HG03354 (cell line): ENCODE measurements around the gene MX1.

Experiments used
- ATAC-seq: cut with Tn5 transposase; IDR thresholded peaks from one replicate; pipeline ENCODE4 v1.9.1; 2021; ENCODE audit warnings: mild to moderate bottlenecking; ENCODE audit not compliant: unreplicated experiment, poor library complexity, severe bottlenecking

The MX1 gene

DNA sequence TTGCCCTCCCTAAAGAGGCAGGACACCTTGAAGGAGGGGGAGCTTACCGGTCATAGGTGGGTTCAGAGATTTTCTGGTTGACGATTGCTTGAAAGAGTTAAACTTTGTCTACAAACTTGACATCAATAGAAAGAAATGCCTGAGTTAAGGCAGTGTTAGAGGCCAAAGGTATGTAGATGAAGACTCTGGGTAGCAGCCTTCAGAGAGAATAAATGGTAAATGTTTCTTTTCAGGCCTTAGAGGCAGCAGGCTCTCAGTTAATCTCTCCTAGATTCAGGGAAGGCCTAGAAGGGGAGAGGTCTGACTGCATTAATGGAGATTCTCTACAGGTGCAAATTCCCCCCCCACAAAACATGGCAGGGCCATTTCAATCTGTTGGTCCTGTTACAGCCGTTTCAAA, 27.7 kb downstream of the MX1 start:
- no peak for ATAC-seq

DNA sequence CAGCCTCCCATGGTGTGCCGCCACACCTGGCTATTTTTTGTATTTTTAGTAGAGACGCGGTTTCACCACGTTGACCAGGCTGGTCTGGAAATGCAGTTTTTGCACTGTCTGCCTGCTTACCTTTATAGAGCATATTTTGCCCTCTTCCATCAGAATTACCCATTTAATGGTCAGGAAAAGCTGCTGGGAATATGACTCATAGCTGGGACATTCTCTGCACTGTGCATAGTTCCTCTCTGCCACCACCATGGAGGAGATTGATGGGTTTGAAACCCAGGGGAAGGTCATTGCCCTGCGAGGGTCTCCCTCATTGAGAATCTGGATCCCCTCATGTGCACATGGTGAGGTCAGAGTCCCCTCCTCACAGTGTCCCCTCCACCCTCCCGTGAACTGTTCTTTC, 32.1 kb downstream of the MX1 start:
- no peak for ATAC-seq

DNA sequence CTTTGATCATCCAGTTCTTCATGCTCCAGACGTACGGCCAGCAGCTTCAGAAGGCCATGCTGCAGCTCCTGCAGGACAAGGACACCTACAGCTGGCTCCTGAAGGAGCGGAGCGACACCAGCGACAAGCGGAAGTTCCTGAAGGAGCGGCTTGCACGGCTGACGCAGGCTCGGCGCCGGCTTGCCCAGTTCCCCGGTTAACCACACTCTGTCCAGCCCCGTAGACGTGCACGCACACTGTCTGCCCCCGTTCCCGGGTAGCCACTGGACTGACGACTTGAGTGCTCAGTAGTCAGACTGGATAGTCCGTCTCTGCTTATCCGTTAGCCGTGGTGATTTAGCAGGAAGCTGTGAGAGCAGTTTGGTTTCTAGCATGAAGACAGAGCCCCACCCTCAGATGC, 32.5 kb downstream of the MX1 start:
- no peak for ATAC-seq

DNA sequence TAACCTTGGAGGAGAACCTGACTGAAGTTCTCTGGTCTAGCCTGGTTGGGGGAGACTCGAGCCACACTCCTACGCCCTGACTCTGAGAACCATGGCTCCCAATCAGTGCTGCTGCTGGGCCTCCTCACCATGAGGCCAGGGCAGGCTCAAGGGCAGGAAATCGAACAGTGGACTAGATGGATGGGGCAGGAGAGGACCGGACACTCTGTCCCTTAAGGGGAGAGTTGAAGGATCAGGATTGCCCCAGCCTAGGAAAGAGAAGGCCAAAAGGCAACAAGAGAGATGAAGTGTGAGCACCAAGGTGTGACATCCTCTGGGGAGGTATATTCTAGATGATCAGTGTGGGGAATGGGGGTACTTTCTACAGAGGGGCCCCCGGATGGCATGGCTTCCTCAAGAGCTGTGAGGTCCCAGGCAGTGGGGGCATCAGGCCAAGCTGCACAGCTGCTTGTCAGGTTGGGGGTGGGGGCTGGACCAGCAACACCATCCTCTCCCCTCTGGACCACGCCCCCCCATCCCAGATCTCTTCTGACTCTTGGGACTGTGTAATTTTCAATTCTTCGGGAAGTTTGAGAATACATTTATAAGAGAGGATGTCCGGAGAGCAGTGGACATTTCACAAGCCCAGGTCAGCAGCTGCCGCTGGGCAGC, 34.0 kb downstream of the MX1 start:
- peak; percentile 23 for ATAC-seq

DNA sequence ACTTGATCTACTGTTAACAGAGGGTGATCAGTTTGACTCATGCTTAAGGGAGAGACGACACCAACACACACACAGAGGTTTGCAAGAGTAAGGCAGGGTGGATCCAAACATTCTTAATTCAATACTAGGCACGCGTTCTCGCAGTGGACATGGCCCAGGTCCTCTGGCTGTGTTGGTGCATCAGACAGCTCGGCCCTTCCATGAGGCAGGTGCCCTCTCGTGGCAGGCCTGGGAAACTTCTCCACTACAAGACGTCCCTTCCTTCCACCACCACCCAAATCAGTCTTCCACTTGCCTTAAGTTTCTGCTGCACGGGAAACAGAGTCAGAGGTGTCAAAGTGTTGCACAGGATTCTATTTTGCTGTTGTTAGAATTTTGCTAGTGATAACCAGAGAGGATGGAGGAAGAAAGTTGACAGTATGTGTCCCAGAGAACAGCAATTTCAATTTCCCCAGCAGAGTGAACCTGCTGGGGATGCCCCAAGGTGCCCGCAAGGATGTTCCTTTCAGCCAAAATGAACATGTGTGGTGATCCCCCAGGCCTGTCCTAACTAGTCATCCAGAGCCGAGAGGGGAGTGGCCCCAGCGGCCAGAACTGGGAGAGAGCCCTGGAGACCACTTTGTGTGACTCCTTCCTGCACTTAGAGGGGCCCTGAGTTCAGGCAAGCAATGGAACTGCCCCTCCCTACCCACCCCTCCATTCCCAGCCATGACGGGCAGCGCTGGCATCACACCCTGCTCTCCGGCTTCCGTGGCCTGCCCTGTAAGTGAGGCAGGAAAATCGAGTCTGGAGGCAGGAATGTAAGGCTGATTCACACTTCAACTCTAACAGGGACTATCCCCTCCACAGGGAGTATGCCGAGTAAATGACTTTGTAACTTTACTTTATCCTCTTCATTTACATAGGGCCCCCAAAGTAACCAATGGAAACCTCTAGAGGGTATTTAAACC, 34.8 kb downstream of the MX1 start:
- peak; percentile 67 for ATAC-seq

DNA sequence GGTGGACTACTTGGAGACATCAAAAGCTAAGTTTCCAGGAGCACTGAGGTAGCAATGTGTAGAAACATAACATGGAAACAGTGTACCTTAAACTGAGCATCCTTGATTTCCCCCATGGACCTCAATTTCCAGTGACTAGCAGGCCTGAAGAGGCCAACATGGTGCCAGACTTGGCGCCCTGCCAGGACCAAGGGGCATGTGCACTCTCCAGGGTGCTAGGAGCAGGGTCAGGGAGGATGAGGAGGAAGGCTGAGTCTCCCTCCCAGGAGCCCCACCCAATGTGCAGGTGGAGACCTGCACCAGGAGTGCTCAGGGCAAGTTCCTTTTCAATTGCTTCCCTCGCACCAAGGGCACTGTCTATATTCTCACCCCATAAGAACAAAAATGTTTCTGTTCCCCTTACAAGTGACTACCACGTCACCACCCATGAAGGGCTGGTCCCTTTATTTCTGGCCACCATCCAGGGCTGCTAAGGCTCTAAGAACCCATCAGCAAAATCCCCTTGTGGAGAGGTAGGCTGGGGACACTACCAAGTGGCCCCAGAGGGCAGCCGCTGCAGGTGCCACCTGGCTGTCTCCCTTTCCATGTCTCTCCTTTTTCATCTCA, 39.2 kb downstream of the MX1 start:
- no peak for ATAC-seq

DNA sequence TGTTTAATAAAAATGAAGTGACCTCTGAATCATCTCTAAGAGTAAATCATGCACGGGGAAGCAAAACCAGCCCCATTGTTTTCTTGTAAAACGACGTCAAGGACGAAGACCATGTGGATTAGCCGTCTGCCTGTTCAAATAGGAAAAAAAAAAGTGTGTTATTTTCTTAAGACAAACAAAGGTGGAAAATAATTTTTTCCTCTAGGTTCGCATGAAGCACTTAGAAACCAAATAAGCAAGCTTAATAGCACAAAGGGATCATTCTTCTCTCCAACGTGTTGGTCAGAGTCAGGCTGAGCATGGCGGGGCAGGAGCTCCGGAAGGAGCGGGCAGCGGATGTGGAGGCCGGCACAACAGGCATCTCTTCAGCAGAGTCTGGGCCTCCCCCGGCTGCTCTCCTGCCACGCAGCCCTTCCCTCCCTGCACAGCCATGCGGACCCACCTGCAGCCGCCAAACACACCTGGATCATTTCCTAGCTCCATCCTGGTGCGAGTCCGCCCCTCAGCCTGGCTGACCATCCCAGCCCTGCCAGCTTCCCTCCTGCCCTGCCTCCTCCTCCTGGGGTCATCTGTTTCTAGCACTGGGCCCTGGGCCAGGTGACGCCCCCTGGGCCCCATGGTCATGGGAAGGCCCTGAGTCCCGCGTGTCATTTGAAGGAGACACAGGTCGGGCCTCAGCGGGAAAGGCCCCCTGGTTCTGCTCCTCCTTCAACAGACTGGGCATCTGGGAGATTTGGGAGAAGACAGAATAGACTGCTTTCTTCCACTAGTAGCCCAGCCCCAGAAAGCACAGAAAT, 40.2 kb downstream of the MX1 start:
- ATAC-seq, result no peak

DNA sequence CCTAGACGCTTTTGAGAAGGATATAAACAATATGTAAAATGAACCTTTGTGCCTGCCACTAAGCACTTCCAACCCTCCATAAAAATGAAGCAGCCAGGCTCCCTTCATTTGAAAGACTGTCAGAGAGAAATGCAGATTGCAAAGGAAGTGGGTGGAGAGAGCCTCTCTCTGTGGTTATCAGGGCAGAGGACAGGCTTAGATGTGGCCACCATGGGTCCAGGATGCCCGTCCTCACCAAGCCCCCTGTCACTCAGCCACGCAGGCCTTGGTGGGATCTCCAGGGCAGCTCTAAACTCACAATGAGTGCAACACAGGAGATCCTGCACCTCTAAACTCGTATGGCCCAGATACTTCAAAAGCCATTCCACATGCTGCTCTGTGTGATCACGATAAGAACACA, 44.0 kb downstream of the MX1 start:
- ATAC-seq, result no peak

DNA sequence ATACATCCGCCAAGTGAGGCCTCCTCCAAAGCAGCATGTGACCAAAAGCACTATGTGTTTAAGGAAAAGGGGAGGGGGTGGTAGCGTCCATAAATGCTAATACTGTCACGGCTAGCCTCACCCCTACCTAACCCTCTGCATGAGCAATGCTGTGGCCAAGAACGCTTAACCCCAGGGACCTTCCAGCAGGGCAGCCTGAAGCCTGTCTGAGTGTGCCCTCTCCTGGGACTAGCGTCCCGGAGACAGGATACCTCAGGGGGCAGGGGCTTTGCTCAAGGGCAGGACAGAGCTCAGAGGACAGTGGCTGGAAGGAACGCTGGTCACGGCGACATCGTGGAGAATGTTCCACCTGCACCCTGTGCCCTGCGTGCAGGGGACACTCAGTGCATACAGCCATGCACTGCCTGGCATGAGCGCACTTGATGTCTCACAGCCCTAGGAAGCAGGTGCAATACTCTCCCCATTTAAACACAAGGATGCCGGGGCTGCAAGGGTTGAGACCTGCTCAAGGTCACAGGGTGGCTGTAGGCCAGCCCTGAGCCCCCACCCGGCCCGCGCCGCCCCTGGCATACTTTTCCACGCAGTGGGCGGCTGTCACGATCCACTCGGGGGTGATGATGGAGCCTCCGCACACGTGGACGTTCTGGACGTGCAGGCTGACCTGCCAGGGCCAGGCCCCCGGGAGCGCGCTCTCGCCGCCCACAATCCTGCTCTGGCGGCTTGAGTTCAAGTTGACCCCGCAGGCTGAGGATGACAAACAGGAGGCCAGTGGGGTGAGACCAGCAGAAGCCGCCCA, 46.9 kb downstream of the MX1 start:
- no peak for ATAC-seq

DNA sequence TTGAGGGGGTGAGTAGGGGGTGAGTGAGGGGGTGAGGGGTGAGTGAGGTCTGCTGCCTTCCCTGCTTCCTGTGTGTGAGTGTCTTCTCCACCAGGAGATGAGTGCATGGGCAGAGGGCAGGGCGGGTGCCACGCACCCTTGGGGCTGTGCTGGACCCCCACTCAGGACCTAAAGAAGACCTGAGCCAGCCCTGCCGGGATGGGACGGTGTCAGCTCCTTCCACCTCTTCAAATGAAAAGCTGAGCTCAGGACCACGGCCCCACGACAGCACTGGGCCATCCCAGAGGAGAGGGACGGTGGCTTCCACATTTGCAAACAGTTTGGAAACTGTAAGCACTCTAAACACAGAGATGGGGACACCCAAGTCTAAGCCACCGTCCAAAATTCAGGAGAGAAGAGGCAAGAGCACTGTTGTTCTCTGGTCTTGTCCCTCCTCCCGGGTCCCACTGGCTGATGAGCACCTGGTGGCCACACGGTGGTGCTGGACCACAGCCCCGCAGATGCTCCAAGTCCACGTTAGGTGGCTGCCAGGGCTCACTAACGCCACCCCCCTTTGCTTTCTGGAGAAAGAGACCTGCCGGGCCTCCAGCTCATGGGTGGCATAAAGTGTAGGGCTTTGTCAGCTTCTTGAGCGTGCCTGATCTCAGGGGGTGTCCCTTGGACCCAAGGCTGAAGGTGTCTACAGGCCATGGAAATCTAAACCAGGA, 49.8 kb downstream of the MX1 start:
- ATAC-seq, result no peak

DNA sequence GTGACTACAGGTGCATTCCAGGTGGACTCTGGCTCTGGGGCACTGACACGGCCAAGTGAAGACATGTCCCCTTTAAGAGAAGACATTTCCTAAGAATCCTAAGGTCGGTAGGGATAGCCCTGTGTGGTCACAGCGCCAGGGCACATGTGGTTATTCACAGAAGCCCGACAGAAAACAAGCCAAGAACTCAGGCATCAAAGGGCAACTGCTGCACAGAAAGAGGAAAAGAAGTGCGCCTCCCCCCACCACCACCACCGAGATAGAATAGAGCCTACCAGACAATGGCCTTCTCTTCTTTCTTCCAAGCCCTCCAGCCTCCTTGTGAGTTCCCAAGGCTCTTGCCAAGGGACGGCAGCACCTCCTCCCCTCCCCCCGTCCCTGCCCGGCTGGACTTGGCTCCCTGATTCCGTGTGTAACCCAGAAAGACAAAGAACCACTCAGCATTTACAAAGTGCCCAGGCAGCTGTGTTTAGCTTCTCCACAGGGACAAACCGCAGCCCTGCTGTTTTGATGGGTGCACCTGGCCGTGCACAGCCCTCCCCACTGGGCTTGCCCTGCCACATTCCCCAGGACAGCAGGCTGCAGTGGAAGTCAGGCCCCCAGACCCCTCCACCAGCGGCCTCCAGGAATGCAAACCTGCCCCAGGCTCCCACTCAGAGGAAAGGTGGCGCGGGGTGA, 51.7 kb downstream of the MX1 start:
- ATAC-seq, result no peak

DNA sequence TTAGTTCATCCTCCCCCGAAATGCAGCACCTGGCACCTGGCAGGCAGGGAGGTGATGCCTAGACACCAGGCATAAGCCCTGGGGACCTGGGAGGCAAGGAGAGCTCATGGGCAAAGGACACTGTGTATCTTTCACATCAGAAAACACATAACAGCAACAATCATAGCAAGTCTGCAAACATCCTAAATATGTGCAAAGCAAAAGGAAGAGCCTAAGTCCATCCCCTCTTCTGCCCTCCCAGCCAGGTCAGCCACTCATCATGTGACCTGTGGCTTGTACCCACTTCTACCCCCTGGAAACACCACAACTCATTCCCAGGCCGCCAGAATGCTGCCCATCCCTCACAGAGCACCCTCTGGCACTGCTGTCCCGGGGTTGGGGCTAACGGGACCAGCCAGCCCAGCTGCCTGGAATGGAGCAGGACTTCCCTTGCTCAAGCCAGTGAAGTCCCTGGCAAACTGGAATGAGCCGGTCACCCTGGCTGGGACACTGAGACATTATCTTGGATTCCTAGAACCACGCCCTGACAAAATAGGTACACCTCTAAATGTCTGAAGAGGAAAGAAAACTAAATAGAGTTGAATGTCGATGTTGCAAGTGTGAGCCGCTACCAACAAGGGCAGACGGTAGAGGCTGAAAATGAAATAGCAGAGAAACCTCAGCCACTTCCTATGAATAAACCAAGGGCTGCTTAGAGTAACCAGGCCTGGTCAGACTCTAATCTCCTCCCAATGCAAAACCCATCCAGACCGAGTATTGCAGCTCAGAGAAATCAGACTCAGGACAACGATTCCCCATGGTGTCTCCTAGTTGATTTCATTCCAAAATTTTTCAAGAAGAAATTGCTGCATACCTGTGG, 52.5 kb downstream of the MX1 start:
- ATAC-seq, result no peak

DNA sequence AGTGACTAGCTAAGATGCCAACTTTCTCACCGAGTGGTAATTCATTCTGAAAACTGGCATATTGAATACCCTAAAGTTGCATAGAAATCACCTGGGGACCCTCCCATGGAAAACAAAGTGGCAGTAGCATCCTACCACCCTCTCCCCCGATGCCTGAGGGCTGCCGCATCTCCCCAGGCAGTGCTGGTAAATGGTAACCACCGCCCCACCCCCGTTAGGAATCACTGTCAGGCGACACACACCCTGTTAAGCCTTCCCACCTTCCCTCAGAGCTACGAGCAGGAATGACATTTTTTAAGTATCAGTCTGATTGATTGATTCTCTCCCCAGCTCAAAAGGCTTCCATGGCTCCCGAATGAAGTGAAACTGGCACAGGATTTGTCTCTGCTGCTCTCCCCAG, 53.6 kb downstream of the MX1 start:
- ATAC-seq, result no peak

DNA sequence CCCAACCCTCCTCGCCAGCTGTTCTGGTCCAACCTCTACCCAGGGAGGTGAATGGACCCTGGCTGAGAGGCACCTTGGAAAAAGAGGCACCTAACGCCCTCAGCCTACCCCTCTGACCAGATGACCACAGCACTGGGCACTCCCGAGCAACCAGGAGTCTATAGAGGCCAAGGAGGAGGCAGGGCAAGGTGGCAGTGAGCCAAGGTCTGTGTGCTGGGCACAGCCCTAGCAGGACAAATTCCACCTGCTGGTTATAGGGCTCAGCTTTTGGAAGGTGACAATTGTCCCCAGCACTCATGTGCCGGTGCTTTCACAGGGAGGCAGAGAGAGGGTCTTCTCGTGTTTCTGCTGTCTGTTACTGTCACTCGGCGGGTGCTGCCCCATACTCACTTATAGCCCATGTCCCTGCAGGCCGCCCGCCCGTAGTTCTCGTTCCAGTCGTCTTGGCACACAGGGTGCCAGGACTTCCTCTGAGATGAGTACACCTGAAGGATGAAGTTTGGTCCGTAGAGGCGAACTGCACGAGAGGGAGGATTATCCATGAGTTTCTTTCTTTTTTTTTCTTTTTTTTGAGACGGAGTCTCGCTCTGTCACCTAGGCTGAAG, 54.1 kb downstream of the MX1 start:
- no peak for ATAC-seq

DNA sequence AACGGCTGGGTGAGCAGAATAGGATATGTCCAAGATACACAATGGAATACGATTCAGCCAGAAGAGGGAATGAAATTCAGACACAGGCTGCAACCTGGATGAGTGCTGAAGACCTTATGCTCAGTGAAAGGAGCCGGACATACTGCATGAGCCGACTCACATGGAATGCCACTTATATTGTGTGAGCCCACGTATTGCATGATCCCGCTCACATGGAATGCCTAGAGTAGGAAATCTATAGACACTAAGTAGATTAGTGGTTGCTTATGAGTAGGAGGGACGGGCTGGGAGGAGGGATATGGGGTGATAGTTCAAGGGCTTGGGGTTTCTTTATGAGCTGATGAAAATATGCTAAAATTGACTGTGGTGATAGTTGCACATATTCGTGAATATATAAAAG, 55.2 kb downstream of the MX1 start:
- no peak for ATAC-seq

DNA sequence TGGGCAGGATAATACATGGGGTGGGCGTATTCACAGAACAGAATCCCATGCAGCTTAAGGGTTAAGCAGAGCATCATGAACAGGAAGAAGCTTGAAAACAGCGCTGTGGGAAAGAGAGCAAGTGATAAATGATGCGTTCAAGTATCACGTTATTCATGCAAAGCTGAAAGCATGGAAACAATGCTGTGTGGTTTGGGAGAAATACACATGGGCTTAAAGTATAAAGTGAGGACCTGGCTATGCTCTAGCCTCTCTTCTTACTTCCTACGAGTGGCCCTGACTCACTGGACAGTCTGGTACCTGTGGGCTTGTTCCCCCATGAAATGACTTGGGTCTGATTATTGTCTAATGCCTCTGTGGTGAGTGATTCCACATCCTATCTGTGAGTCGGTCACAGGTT, 56.3 kb downstream of the MX1 start:
- no peak for ATAC-seq

DNA sequence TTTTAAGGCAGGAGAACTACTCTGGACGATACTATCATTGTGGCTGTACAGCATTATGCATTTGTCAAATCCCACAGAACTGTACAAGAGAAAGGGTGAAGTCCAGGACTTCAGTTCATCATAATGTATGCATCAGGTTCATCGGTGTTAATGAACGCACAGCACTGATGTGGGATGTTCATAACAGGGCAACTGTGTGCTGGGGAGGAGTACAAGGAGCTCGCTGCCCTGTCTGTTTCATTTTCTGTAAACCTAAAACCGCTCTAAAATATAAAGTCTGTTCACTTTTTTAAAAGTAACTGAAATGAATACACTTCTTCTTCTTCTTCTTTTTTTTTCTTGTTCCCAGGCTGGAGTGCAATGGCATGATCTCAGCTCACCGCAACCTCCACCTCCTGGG, 56.9 kb downstream of the MX1 start:
- no peak for ATAC-seq
